DMS 273 (cell line): Measurements from ENCODE around the gene SDS.
"Not testable (repeated sequence)": the region's sequence is repeated elsewhere in the genome, so short reads cannot be mapped to it uniquely, and the experiment has no call there.

Experiments
- DNase-seq: peaks from one replicate; lab custom pipeline; 2025; ENCODE audit not compliant: unreplicated experiment; lab: John Stamatoyannopoulos, UW

The SDS gene

GRCh38 chr12:113381220-113381619, 22.5 kb downstream of the SDS start:
- DNase-seq, result no peak

GRCh38 chr12:113378291-113378690, 25.4 kb downstream of the SDS start:
- peak; percentile 11 for DNase-seq

DNA sequence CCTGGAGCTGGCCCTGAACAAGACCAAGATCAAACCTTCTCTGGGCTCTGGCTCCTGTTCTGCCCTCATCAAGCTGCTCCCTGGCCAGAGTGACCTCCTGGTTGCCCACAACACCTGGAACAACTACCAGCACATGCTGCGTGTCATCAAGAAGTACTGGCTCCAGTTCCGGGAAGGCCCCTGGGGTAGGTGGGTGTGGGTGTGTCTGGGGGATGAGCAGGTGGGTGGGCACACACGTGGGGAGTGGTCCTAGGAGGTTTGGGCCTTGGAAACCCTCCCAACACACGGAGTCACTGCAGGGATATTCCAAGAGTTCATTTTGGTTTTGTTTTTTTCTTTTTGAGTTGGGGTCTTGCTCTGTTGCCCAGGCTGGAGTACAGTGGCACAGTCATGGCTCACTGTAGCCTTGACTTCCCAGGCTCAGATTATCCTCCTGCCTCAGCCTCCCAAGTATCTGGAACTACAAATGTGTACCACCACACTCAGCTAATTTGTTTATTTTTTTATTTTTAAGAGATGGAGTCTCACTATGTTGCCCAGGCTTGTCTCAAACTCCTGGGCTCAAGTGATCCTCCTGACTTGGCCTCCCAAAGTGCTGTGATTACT, 28.8 kb downstream of the SDS start:
- DNase-seq, result no peak

- peak; percentile 9 for DNase-seq
These were observed 29.7 kb downstream of the SDS start for GRCh38 chr12:113373969-113374368.

- no peak for DNase-seq
These were observed 30.2 kb downstream of the SDS start for GRCh38 chr12:113373440-113373839.

DNA sequence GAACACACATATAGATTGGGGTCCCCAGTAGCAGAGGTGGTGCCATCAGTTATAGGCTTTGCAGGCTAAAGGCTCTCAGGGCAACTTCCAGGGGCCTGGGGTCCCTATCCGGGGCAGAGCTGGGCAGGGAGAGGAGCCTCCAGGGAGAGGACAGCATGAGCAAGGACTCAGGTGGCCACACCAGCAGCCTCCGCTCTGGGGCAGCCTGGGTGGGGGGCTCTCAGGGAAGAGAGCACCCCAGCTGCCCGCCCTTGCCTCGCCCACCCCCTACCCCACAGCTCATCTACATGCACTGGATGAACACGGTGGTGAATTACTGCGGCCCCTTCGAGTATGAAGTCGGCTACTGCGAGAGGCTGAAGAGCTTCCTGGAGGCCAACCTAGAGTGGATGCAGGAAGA, 31.3 kb downstream of the SDS start:
- no peak for DNase-seq

DNA sequence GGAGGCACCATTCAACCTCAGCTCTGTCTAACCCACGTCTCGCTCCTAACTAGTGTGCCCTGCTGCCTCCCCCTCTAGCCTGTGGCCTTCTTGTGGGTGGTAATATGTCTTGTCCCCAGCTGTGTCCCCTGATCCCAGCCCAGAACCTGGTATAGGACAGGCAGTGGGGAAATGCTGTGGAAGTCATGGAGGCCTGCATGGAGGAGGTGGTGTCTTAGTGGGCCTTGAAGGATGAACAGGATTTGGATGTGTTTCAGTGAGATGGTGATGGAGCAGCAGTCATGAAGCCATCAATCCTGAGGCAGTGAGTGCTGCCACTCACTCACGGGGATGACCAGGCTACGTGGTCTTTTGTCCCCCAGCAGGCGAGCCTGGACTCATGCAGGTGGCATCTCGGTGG, 31.9 kb downstream of the SDS start:
- no peak for DNase-seq

GRCh38 chr12:113370923-113371682, 32.6 kb downstream of the SDS start:
- no peak for DNase-seq

DNA sequence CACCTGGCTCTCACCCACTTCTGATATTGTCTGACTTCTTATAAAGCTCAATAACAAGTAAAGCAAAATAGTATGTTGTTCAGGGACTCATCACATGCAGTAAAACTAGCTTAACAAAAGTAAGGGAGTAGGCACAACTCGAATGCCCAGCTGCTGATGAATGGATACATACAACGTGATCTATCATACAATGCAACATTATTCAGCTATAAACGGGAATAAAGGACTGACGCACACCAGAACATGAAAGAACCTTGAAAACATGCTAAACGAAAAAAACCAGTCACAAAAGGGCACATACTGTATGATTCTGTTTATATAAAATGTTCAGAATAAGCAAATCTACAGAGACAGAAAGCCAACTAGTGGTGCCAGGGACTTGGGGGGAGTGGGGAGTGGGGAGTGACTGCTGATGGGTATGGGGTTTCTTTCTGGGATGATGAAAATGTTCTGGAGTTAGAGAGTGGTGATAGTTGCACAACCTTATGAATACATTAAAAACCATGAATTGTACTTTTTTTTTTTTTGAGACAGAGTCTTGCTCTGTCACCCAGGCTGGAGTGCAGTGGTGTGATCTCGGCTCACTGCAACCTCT, 34.2 kb downstream of the SDS start:
- DNase-seq, result no peak

DNA sequence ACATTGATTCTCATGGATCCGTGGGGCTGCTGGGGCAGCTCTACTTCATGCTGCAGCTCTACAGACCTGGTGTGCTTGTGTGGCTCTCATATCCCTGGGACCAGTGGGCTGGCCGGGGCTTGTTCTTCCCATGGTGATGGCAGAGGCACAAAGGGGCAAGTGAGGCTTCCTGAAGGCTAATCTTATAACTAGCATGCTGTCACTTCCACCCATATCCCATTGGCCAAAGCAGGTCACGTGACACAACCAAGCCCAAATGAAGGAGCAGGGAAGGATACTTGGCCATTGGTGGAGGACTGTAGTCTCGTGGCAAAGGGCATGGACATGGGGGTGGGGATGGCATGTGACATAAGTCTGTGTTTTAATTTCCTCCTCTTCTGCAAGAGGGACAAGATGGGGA, 35.4 kb downstream of the SDS start:
- no peak for DNase-seq

- no peak for DNase-seq
These were observed 36.9 kb downstream of the SDS start for GRCh38 chr12:113366827-113367226.

- DNase-seq, result no peak
These were observed 37.9 kb downstream of the SDS start for GRCh38 chr12:113365639-113366395.

DNA sequence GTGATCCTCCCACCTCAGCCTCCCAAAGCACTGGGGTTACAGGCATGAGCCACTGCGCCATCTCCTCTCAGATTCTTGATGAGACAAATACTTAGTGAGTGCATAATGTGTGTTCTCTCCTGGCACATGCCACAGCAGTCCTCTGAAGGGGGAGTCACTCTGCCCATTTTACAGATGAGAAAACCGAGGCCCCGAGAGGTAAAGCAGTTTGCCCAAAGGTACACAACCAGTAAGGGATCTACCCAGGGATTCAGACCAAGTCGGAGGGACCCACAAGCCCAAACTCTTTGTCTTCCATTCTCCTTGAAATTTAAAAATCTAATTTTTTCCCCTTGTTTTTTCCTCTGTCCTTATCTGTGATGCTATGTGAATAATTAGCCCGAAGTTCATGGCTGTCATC, 39.0 kb downstream of the SDS start:
- no peak for DNase-seq

- DNase-seq, result no peak
These were observed 41.9 kb downstream of the SDS start for GRCh38 chr12:113361574-113362370.

DNA sequence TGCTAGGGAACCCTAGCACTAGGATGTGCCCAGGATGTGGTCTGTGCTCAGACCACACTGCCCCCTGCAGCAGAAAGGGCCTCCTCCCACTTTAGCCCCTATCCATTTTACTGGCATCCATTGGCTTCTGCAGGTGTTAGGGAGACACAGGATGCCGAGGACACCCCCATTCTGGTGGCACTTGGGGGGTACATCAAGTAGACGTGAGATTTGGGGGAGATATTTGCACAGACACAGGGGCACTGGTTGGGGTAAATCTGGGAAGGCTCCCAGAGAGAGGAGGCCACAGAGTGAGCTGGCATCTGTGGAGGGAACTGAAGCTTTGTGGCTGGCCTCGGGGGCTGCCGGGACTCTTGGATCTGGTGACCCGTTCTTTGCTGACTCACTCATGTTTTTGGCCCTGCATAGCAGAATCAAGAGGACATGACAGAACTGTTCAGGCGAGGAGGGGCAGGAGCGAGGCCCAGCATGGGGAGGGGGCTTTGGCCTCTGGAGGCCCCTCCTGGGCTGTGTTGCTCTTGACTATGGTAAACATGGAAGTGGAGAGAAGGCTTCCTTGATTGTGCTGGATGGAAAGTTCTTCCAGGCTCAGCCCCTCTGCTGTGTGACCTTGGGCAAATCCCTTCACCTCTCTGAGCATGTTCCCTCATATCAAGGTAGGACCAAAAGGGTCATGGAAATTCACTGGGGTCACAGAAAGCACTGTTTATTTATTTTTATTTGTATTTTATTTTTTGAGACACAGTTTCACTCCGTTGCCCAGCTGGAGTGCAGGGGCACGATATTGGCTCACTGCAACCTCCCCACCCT, 43.5 kb downstream of the SDS start:
- DNase-seq, result no peak

DNA sequence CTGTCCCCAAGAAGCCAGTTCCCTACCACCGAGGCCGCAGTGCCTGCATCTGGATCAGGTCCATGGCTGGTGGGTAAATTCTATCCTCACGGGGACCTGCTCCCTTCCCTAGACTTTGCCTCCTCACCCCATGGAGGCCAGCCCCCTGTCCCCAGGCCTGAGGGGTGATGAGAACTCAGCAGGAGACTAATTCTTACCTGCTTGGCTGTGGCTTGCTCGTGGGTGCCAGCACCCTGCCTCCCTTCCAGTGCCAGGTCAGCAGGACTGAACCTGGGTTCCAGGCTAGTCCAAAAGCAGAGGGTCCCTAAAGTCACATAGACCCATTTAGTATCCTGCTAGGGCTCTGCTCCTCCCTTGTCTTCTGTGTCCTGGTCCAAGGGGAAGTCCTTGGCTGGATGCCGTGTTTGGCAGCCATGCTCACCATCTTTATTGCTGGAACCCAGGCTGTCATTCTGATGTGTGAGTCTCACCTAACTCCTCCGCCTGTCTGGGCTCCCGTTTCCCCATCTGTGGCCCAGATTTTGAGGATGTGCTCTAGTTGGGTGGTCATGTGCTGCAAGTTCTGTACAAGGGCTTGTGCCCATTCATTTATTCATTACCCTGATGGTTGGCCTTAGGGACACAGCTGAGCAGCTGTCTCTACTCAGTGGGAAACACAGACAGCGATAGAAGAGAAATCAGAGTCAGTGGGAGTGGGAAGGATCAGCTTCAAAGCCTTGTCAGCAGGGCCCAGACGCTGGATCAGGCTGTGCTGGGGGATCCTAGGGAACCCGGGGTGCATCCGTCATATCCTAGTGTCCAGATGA, 44.4 kb downstream of the SDS start:
- peak; percentile 68 for DNase-seq

DNA sequence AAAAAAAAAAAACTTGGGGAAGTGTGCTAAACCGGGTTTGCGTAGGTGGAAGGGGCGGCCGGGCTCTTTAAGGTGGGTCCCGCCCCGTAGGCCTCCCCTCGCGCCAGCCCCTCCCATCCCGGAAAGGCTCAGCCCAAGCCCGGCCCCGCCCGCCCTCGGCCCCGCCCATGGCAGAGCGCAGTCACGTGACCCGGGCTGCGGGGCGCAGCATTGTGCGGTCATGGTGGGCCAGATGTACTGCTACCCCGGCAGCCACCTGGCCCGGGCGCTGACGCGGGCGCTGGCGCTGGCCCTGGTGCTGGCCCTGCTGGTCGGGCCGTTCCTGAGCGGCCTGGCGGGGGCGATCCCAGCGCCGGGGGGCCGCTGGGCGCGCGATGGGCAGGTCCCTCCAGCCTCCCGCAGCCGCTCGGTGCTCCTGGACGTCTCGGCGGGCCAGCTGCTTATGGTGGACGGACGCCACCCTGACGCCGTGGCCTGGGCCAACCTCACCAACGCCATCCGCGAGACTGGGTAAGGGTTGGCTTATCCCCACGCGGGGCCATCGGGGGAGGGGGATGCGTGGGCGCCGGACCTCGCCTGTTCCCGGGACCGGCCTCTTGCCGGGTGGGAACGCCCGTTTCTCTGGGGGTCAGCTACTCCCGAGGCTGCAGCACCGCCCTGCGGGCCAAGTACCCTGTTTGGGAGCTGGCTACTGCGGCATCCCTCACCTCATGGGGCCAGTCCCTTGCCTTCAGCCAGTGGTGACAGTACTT, 45.1 kb downstream of the SDS start, which contains the start of gene PLBD2:
PLBD2 (plus strand) TSS at position 207 of the 752 bp plus-strand sequence; CDS start at position 221, 14 bp downstream.
- peak; percentile 94 for DNase-seq

- not testable (repeated sequence) for DNase-seq
These were observed 49.5 kb downstream of the SDS start for GRCh38 chr12:113354192-113354591.
